ENCODE measurements around the gene MVB12B. TPM values are rescaled to one million over a fixed set of nuclear protein-coding genes. Genes with fewer than 3 reads are reported as not detected.

The MVB12B gene
- total RNA-seq, 1 experiment from 2014 or later: 10.9 TPM

- TF ChIP-seq RAD21 (IDR thresholded peaks at IDR 0.05; ENCODE audit: low read depth) (no peak), ZFX (IDR thresholded peaks at IDR 0.05) (no peak), ATF3 (IDR thresholded peaks at IDR 0.05) (no peak), YY1 (IDR thresholded peaks at IDR 0.05; ENCODE audit: extremely low read depth, insufficient replicate concordance, low read depth, low read length) (no peak), EZH2 (IDR thresholded peaks at IDR 0.05) (no peak), SIN3A (IDR thresholded peaks at IDR 0.05; ENCODE audit: low read depth) (no peak), ELF1 (IDR thresholded peaks at IDR 0.05; ENCODE audit: borderline replicate concordance, low read depth) (no peak), POLR2AphosphoS5 (IDR thresholded peaks at IDR 0.05; ENCODE audit: low read depth, low read length) (no peak)
- Histone ChIP-seq H3K27ac (ENCODE audit: low read depth, low read length) (no peak overlapping the region), H3K9me3 (ENCODE audit: control insufficient read depth in 1 of 2, insufficient read depth in 1 of 2, low read depth in 1 of 2, low read length in 2 of 2) (no peaks in the 10 kb centered on the region), H3K4me3 (replicated peaks in 1 of 2; ENCODE audit: low read depth in 1 of 2, low read length in 2 of 2) (no peak overlapping the region), H3K9me2 (ENCODE audit: insufficient read depth) (no peaks in the 10 kb centered on the region), H2AFZ (ENCODE audit: low read depth, low read length, poor library complexity, severe bottlenecking) (no peak overlapping the region), H3K9ac (ENCODE audit: low read length) (no peak overlapping the region), H3K79me2 (ENCODE audit: insufficient read depth, low read length) (no peaks in the 10 kb centered on the region), H3K4me1 (ENCODE audit: control insufficient read depth in 1 of 2, insufficient read depth in 2 of 2, low read length in 2 of 2) (peaks cover 0 to 4% of the 10 kb centered on the region in 2 experiments; a peak in 2 of 4 replicates), H3K4me2 (ENCODE audit: low read length) (no peak overlapping the region), H3K27me3 (ENCODE audit: insufficient read depth, low read length) (peaks cover 32% of the 10 kb centered on the region; the same call in 1 of the 2 replicates), H3K36me3 (ENCODE audit: control insufficient read depth in 1 of 2, insufficient read depth in 2 of 2, low read length in 2 of 2) (no peaks in the 10 kb centered on the region), H4K20me1 (ENCODE audit: insufficient read depth) (no peaks in the 10 kb centered on the region)
- RAD21 ChIA-PET (ENCODE audit: low non-redundant PET in 1 of 2, low total read pairs in 2 of 2, uncharacterized antibody in 2 of 2, unreplicated experiment in 2 of 2): no interaction called here
- DNase-seq (ENCODE audit: low read depth, low spot score) (no peak), ATAC-seq (no peak)
- POLR2A ChIA-PET: no interaction called here
- CTCF ChIA-PET: no interaction called here
- intact Hi-C loops (cut with micrococcal nuclease): no loop called here
- BruUV-seq (replicated peaks): no TSS peak
Measured at GRCh38 chr9:126521976-126522590, 195.5 kb downstream of the MVB12B start.

- Histone ChIP-seq H3K4me2 (ENCODE audit: low read length) (no peak overlapping the region), H3K4me3 (replicated peaks in 1 of 2; ENCODE audit: low read depth in 1 of 2, low read length in 2 of 2) (no peak overlapping the region), H3K4me1 (ENCODE audit: control insufficient read depth in 1 of 2, insufficient read depth in 2 of 2, low read length in 2 of 2) (no peaks in the 10 kb centered on the region; a peak in 1 of 4 replicates), H3K79me2 (ENCODE audit: insufficient read depth, low read length) (no peaks in the 10 kb centered on the region), H3K9ac (ENCODE audit: low read length) (no peak overlapping the region), H3K9me3 (ENCODE audit: control insufficient read depth in 1 of 2, insufficient read depth in 1 of 2, low read depth in 1 of 2, low read length in 2 of 2) (no peaks in the 10 kb centered on the region), H3K36me3 (ENCODE audit: control insufficient read depth in 1 of 2, insufficient read depth in 2 of 2, low read length in 2 of 2) (no peaks in the 10 kb centered on the region), H3K9me2 (ENCODE audit: insufficient read depth) (no peaks in the 10 kb centered on the region), H3K27ac (ENCODE audit: low read depth, low read length) (no peak overlapping the region), H2AFZ (ENCODE audit: low read depth, low read length, poor library complexity, severe bottlenecking) (no peak overlapping the region), H3K27me3 (ENCODE audit: insufficient read depth, low read length) (peaks cover 26% of the 10 kb centered on the region; the same call in 1 of the 2 replicates), H4K20me1 (ENCODE audit: insufficient read depth) (no peaks in the 10 kb centered on the region)
- DNase-seq (ENCODE audit: low read depth, low spot score): no peak
- ATAC-seq: no peak
- ChIA-PET CTCF (no interaction called here), POLR2A (no interaction called here), RAD21 (ENCODE audit: low non-redundant PET in 1 of 2, low total read pairs in 2 of 2, uncharacterized antibody in 2 of 2, unreplicated experiment in 2 of 2) (no interaction called here)
- no TSS peak for BruUV-seq (replicated peaks)
- TF ChIP-seq YY1 (IDR thresholded peaks at IDR 0.05; ENCODE audit: extremely low read depth, insufficient replicate concordance, low read depth, low read length): no peak
- TF ChIP-seq EZH2phosphoT487 (IDR thresholded peaks at IDR 0.05; ENCODE audit: borderline replicate concordance): no peak
- TF ChIP-seq ZFX (IDR thresholded peaks at IDR 0.05): no peak
- no peak for TF ChIP-seq CEBPB (IDR thresholded peaks at IDR 0.05; ENCODE audit: low read depth)
- TF ChIP-seq FOSL1 (IDR thresholded peaks at IDR 0.05; ENCODE audit: low read depth): no peak
- TF ChIP-seq EGR1 (IDR thresholded peaks at IDR 0.05; ENCODE audit: low read depth): no peak
- TF ChIP-seq TCF7L2 (IDR thresholded peaks at IDR 0.05; ENCODE audit: borderline replicate concordance, extremely low read depth, insufficient read depth, insufficient read length): no peak
- no peak for TF ChIP-seq EZH2 (IDR thresholded peaks at IDR 0.05)
- no peak for TF ChIP-seq SIN3A (IDR thresholded peaks at IDR 0.05; ENCODE audit: low read depth)
- TF ChIP-seq RAD21 (IDR thresholded peaks at IDR 0.05; ENCODE audit: low read depth): no peak
- intact Hi-C loops (cut with micrococcal nuclease): no loop called here
Measured at GRCh38 chr9:126522612-126523356, 196.2 kb downstream of the MVB12B start.

Data from HCT116 (cell line).